Neutrophil (primary cell): ENCODE results near the gene BLVRB.
"Not testable (repeated sequence)": the region's sequence is repeated elsewhere in the genome, so short reads cannot be mapped to it uniquely, and the experiment has no call there.

Experiments
- H3K27ac ChIP-seq: fragments of 200-600 bp; sonication (generic); 2 replicates; pipeline ENCODE4 v1.5.1; 2016; ENCODE audit warnings: mild to moderate bottlenecking, moderate library complexity
- H3K27me3 ChIP-seq: fragments of 200-600 bp; sonication (generic); 2 replicates; pipeline ENCODE4 v1.6.0; 2016; ENCODE audit warnings: mild to moderate bottlenecking
- H3K36me3 ChIP-seq: fragments of 200-600 bp; sonication (generic); 2 replicates; pipeline ENCODE4 v1.5.1; 2017
- H3K4me1 ChIP-seq, 2 experiments: fragments of 200-600 bp in 1 of 2; sonication (generic) in 1 of 2; 1 replicate in 1 of 2; 2 replicates in 1 of 2; pipeline versions ENCODE4 v1.5.1 to v1.6.1; 2013 to 2016; ENCODE audit warnings: low read depth in 1 of 2, low read length in 1 of 2, mild to moderate bottlenecking in 1 of 2, moderate library complexity in 1 of 2; ENCODE audit not compliant: control insufficient read depth in 1 of 2, insufficient read depth in 1 of 2
- H3K4me3 ChIP-seq, 2 experiments: fragments of 200-600 bp in 1 of 2; sonication (generic) in 1 of 2; 1 replicate in 1 of 2; 2 replicates in 1 of 2; pipeline ENCODE4 v1.5.1; 2013 to 2016; ENCODE audit warnings: low read depth in 1 of 2, low read length in 1 of 2, mild to moderate bottlenecking in 1 of 2, moderate library complexity in 1 of 2
- H3K9me3 ChIP-seq: fragments of 200-600 bp; sonication (generic); 2 replicates; pipeline ENCODE4 v1.5.1; 2016
- CTCF ChIP-seq: fragments of 200-600 bp; sonication (generic); IDR thresholded peaks from 2 replicates; pipeline ENCODE4 v1.5.1; 2016; ENCODE audit warnings: antibody characterized with exemption

Gene BLVRB

GRCh38 chr19:40466219-40466984 lies 857 bp upstream of the BLVRB start:
- no peaks in the 10 kb centered on the region for H3K9me3 ChIP-seq
- peak overlapping the region; percentile 66 for H3K27ac ChIP-seq
- peaks cover 54% of the 10 kb centered on the region for H3K27me3 ChIP-seq
- peaks cover 38 to 45% of the 10 kb centered on the region in 2 experiments for H3K4me1 ChIP-seq
- peak overlapping the region; percentile 70 to 83 for H3K4me3 ChIP-seq
- no peak for TF ChIP-seq CTCF
- H3K36me3 ChIP-seq, result no peaks in the 10 kb centered on the region

DNA sequence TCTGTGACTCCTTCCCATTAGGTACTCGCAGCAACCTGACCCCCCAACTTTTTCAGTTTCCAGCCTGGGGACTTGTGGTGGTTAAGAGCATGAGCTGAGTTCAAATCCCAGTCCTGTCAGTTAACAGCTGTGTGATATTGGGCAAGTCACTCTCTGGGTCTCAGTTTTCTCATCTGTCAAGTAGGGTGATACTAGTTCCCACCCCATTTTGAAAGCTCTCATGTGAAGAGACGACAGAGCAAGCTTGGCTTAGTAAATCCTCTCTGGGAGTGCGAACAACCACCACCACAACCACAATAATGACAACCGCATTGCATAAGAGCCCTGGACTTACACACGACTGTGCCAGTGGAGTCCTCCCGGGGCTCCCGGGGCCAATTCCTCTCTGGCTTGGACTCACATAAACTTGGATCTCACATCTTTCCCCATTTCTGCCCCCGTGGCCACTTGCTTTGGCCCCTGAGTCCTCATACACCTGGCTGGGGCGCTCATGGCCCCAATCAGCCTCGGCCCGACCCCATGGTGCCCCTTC lies 454 bp downstream of the BLVRB start:
- Histone ChIP-seq H3K9me3 (no peaks in the 10 kb centered on the region), H3K4me1 (peaks cover 41 to 45% of the 10 kb centered on the region in 2 experiments), H3K4me3 (peak overlapping the region; percentile 70 to 83), H3K27me3 (peaks cover 45% of the 10 kb centered on the region), H3K36me3 (no peaks in the 10 kb centered on the region), H3K27ac (peak overlapping the region; percentile 66)
- no peak for TF ChIP-seq CTCF

DNA sequence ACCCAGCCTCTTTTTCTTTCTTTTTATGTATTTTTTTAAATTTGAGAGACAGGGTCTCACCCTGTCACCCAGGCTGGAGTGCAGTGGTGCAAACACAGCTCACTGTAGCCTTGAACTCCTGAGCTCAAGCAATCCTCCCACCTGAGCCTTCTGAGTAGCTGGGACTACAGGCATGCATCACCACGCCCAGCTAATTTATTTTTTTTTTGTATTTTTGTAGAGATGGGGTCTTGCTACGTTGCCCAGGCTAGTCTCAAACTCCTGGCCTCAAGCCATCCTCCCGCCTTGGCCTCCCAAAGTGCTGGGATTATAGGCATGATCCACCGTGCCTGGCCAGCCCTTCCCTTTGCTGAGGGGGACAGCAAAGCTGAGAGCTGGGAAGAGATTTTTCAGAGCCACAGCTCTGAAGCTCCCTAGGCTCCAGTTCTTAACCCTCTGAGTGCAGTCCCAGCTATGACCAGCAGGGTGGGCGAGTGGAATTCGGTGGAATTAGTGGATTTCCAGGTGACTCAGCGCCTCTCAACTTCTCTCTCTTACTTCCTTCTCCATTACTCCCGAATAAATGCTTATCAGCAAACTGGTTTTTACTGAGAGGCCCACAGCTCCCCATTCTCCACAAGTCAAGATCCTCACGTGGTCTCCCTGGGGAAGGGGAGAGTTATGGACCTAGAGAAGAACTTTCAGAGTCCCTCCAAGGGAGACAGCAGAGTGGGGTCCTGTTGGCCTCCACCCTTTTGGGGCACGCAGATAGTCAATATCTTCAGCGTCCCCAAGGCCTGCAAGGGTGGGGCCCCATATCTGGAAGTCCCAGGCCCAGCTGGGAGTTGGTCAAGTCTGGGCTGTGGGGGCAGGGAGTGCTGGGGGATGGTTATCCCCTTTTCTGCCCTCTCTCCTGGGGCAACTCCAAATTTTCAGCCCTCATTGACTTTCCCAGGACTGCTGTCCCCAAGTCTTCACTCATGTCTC lies 1.2 kb downstream of the BLVRB start:
- peak overlapping the region; percentile 66 for H3K27ac ChIP-seq
- H3K4me3 ChIP-seq, result peak overlapping the region; percentile 70 to 83
- peaks cover 41 to 45% of the 10 kb centered on the region in 2 experiments for H3K4me1 ChIP-seq

GRCh38 chr19:40463587-40464037 lies 1.9 kb downstream of the BLVRB start:
- Histone ChIP-seq H3K4me1 (peaks cover 41 to 45% of the 10 kb centered on the region in 2 experiments), H3K27me3 (peaks cover 31% of the 10 kb centered on the region)
- H3K9me3 ChIP-seq, H3K4me3 ChIP-seq, H3K27ac ChIP-seq, H3K36me3 ChIP-seq: not testable (repeated sequence)

More for the DNA sequence above, 1.2 kb downstream of the BLVRB start:
- Histone ChIP-seq H3K27me3 (peaks cover 39% of the 10 kb centered on the region), H3K36me3 (no peaks in the 10 kb centered on the region), H3K9me3 (no peaks in the 10 kb centered on the region)
- peak; percentile 81 for TF ChIP-seq CTCF

DNA sequence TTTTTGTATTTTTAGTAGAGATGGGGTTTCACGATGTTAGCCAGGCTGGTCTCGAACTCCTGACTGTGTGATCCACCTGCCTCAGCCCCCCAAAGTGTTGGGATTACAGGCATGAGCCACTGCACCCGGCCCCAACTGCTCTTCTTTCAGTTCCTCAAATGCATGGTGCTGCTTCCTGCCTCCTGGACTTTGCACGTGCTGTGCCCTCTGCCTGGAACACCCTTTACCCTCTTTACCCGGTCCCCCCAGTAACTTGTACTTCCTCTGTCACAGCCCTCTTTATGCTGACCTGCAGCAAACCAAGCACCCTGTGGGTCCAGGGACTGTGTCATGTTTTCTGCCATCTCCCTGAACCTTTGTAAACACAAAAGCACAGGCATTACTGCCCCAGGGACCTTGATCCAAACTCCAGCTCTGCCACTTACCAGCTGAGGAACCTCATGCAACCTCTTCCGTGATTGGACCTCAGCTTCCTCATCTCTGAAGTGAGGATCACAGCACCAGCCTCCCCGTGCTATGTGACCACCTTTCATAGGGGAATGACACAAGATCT lies 3.8 kb downstream of the BLVRB start:
- no peak for TF ChIP-seq CTCF
- Histone ChIP-seq H3K4me1 (peaks cover 40 to 44% of the 10 kb centered on the region in 2 experiments), H3K9me3 (no peaks in the 10 kb centered on the region), H3K27me3 (peaks cover 13% of the 10 kb centered on the region), H3K4me3 (no peak overlapping the region), H3K27ac (peak overlapping the region; percentile 58), H3K36me3 (peaks cover 5% of the 10 kb centered on the region)
